ENCODE data around the gene SUSD5.
"Not testable (repeated sequence)": the region's sequence is repeated elsewhere in the genome, so short reads cannot be mapped to it uniquely, and the experiment has no call there.

SUSD5 gene

GRCh38 chr3:33159234-33159633 lies 59.4 kb downstream of the SUSD5 start:
- no peak for FAIRE-seq
- no peak for DNase-seq (ENCODE audit: extremely low spot score, insufficient read length, low read depth)

DNA sequence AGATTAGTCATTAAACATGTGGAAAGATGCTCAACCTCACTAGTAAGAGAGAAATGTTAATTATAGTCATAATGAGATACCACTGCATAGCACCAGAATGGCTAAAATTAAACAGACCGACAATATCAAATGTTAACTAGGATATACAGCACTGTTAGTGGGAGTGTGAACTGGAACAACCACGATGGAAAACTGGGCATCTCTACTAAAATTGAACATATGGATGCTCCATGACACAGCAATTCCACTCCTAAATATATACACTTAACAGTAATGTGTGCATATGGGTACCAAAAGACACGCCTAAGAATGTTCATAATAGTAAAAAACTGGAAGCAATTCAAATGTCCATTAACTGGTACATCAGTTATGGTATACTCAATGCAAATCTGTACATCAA lies 63.3 kb downstream of the SUSD5 start:
- FAIRE-seq: no peak
- no peak for DNase-seq (ENCODE audit: extremely low spot score, insufficient read length, low read depth)

- DNase-seq (ENCODE audit: extremely low spot score, insufficient read length, low read depth) (no peak), FAIRE-seq (no peak)
Observed at GRCh38 chr3:33153782-33154181, 64.8 kb downstream of the SUSD5 start.

DNA sequence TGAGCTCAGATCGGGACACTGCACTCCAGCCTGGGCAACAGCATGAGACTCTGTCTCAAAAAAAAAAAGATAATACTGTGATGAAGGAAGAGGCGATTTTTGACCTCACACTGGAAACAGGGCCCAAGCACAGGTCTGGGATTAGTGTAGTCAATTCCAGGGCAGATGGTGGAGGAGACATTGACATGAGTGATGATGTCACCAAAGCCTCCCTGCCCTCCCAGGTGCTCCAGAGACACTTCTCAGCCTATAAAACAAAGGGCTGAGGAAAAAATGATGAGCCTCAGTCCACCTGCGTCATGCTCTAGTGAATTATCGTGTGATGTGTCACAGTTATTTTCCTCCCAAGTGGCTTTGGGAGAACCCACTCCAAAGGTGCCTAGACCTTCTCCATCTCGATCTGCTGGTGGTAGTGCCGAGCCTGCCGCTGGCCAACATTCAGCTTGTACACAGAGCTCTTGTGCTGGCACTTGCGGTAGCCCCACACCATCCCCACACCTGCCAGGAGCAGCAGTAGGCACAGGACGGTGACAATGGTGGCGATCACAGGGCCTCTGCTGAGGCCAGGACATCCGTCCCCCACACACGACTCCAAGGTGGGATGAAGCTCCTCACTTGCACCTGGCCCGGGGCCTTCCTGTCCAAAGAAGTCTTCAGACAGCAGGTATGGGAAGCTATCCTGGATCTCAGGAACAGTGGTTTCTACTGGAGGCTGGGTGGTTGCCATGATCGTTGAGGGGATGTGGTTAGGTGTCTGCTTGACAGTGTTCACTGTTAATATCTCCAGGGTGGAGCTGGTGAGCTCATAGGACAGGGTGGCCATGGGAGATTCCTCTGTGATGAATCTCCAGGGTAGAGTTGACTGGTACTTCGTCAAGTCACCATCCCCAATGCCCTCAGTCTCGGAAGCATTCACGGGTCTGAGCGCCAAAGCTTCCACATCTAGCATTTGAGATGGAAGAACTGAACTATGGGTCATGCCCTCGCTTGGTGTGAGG lies 65.9 kb downstream of the SUSD5 start:
- DNase-seq (ENCODE audit: extremely low spot score, insufficient read length, low read depth) (no peak), FAIRE-seq (no peak)

GRCh38 chr3:33149342-33149741 lies 69.3 kb downstream of the SUSD5 start:
- DNase-seq (ENCODE audit: extremely low spot score, insufficient read length, low read depth) (no peak), FAIRE-seq (no peak)

- FAIRE-seq: no peak
- no peak for DNase-seq (ENCODE audit: extremely low spot score, insufficient read length, low read depth)
Observed at GRCh38 chr3:33146791-33147445, 71.7 kb downstream of the SUSD5 start.

DNA sequence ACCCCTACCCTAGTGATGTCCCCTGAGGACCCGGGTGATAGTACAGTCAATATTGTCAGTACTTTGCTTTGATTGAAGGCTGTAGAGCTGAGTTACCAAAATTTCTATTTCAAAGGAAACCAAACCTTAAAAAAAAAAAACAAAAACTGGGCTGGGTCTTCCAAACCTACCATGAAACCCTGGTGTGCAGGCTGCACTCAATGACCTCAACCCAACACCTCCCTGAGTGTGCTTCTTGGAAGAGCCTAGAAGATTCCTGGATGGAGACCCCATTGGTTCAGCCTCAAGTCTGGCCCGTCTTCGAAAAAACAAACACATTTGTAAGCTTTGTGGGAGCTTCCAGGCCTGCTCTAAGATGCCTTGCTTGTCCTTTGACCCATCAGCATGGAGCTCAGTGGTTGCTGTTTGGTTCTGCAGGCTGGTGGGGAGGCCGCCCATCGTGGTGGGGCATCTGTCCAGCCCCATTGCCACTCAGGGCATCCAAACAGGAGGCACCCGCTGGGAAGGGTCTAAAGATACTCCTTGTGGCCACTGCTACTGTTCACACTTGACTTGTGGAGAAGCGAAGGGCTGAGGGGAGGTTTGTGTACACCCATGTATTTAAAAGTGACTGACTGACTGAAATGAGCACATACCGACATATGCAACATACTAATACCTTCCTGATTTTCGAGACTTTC lies 72.6 kb downstream of the SUSD5 start:
- FAIRE-seq (no peak), DNase-seq (ENCODE audit: extremely low spot score, insufficient read length, low read depth) (no peak)

GRCh38 chr3:33145221-33145900 lies 73.2 kb downstream of the SUSD5 start:
- FAIRE-seq (no peak), DNase-seq (ENCODE audit: extremely low spot score, insufficient read length, low read depth) (no peak)

GRCh38 chr3:33144433-33144832 lies 74.2 kb downstream of the SUSD5 start:
- no peak for DNase-seq (ENCODE audit: extremely low spot score, insufficient read length, low read depth)
- no peak for FAIRE-seq

- DNase-seq (ENCODE audit: extremely low spot score, insufficient read length, low read depth): no peak
Observed at GRCh38 chr3:33141006-33141405, 77.6 kb downstream of the SUSD5 start.

DNA sequence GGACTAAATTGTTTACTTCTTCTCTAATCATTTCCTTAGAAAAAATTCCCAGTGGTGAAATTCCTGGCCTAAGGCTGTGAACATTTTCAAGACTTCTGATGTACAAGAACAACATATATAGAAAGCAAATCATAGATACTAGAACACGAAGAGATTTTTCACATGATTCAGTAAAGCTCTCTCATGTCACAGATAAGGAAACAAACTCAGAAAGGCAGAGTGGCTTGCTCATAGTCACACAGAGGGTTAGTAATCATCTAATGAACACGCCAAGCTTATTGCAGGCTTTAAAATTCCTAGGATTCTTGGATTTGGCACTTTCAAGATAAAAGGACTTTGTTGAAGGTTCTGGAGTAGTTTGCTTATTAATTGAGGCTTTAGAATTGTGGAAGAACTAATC lies 78.6 kb downstream of the SUSD5 start:
- DNase-seq (ENCODE audit: extremely low spot score, insufficient read length, low read depth) (no peak), FAIRE-seq (no peak)

More at GRCh38 chr3:33141006-33141405, 77.6 kb downstream of the SUSD5 start:
- no peak for FAIRE-seq

GRCh38 chr3:33139006-33139623 lies 79.5 kb downstream of the SUSD5 start:
- FAIRE-seq: peak; percentile 63
- DNase-seq (ENCODE audit: extremely low spot score, insufficient read length, low read depth): not testable (repeated sequence)

DNA sequence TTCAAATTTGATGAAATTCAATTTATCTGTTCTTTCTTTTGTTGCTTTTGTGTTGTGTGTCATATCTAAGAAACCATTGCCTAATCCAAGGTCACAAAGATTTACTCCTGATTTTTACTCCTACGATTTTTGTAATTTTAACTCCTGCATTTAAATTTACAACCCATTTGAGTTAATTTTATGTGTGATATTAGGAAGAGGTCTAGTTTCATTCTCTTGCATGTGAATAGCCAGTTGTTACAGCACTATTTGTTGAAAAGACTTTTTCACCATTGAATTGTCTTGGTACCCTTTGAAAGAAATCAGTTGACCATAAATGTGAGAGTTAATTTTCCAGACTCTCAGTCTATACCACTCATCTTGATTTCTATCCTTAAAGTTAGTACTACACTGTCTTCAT lies 80.9 kb downstream of the SUSD5 start:
- FAIRE-seq (no peak), DNase-seq (ENCODE audit: extremely low spot score, insufficient read length, low read depth) (no peak)

- no peak for DNase-seq (ENCODE audit: extremely low spot score, insufficient read length, low read depth)
- no peak for FAIRE-seq
Observed at GRCh38 chr3:33134026-33134625, 84.5 kb downstream of the SUSD5 start.

DNA sequence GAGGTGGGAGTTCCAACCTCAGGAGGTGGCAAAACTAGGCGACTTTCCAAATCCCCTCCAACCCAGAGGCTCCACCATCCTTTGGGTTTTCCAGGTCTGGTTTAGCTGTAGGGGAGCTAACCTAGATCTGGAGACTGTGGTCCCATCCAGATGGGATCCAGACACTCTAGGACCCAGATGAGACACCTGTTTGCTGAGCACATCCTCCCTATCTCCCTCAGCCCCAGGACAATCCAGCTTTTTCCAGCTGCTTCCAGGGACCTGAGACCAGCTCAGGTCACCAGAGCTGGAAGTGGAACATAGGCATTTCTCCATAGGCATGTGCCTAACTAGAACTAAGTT lies 86.6 kb downstream of the SUSD5 start:
- DNase-seq (ENCODE audit: extremely low spot score, insufficient read length, low read depth) (no peak), FAIRE-seq (no peak)

- FAIRE-seq: peak; percentile 88
- peak; percentile 42 for DNase-seq (ENCODE audit: extremely low spot score, insufficient read length, low read depth)
Observed at GRCh38 chr3:33131331-33132018, 87.1 kb downstream of the SUSD5 start.

- DNase-seq (ENCODE audit: extremely low spot score, insufficient read length, low read depth) (no peak), FAIRE-seq (no peak)
Observed at GRCh38 chr3:33130144-33130543, 88.5 kb downstream of the SUSD5 start.

- FAIRE-seq: no peak
- DNase-seq (ENCODE audit: extremely low spot score, insufficient read length, low read depth): no peak
Observed at GRCh38 chr3:33128706-33129105, 89.9 kb downstream of the SUSD5 start.

- no peak for FAIRE-seq
- no peak for DNase-seq (ENCODE audit: extremely low spot score, insufficient read length, low read depth)
Observed at GRCh38 chr3:33125840-33126239, 92.8 kb downstream of the SUSD5 start.

Measured in GM18507 (cell line).